ENCODE data around the gene APOL1.
"Not testable (repeated sequence)": the region's sequence is repeated elsewhere in the genome, so short reads cannot be mapped to it uniquely, and the experiment has no call there.

Gene APOL1, protein sequence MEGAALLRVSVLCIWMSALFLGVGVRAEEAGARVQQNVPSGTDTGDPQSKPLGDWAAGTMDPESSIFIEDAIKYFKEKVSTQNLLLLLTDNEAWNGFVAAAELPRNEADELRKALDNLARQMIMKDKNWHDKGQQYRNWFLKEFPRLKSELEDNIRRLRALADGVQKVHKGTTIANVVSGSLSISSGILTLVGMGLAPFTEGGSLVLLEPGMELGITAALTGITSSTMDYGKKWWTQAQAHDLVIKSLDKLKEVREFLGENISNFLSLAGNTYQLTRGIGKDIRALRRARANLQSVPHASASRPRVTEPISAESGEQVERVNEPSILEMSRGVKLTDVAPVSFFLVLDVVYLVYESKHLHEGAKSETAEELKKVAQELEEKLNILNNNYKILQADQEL

DNA sequence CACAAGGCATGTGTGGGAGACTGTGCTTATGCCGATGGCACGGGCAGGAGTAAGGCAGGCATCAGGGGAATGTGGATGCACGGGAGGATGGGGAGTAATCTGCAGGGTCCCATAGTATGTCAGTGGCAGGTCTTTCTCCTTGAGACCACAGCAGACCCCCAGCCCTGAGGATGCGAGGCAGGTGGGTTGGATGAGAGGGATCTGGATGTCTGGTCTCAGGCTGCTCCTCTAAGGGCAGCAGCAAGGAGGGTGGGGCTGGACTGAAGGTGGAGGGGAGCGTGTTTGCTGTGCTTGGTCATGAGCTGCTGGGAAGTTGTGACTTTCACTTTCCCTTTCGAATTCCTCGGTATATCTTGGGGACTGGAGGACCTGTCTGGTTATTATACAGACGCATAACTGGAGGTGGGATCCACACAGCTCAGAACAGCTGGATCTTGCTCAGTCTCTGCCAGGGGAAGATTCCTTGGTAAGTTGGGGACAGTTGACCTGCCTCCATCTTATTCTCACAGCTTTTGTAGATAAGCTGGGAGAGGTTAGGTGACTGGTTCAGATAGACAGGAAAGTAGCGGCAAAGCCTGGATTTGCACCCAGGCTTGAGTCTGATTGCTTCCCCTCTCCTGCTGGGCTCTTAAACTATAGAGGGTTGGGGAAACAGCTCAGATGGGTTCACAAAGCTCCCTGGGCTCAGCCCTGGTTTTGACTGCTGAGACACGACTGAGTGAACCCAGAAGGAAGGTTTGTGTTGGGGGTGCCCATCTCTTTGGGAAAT is at the start of gene APOL1:
Gene APOL1 (plus strand): TSS at position 380 of the 769 bp plus-strand sequence. CDS start 1,823 bp downstream, outside the sequence.
- peak; percentile 62 for DNase-seq

DNA sequence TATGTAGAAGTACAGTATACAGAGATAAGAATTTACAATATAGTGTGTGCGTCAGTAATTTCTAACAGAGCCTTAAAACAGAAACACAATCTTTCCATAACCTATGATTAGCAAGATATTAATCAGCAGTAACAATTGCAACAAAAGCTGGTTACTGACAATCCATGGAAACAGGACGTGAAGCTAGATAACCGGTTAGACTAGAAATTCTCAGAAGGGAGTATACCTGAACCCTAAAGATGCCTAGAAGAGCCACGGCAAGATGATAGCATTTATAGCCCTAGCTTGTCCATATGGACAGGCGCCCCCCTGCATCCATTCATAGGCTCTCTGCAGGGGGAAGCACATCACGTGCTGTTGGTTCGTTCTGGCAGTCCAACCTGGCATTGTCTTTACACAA is 49.5 kb upstream of the APOL1 start:
- DNase-seq: not testable (repeated sequence)

DNA sequence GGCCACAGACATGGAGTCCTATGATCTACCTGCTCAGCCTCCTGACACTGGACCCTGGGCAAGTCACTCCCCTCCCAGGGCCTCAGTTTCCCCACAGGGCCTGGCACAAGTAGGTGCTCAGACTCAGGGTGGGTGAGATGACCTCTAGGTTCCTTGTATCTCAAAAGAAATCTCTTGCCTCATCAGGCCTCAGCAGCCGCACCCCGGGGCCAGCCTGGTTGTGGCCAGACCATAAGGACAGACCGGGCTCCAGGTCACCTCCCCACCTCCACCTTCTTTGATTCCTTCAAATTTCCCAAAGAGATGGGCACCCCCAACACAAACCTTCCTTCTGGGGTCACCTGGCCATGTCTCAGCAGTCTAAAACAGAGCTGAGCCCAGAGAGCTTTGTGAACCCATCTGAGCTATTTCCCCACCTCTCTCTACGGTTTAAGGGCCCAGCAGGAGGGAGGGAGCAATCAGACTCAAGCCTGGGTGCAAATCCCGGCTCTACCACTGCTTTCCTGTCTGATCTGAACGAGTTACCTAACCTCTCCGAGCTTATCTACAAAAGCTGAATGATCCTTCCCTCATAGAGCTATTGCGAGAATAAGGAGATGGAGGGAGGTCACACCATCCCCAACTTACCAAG is 48.8 kb upstream of the APOL1 start:
- no peak for DNase-seq

DNA sequence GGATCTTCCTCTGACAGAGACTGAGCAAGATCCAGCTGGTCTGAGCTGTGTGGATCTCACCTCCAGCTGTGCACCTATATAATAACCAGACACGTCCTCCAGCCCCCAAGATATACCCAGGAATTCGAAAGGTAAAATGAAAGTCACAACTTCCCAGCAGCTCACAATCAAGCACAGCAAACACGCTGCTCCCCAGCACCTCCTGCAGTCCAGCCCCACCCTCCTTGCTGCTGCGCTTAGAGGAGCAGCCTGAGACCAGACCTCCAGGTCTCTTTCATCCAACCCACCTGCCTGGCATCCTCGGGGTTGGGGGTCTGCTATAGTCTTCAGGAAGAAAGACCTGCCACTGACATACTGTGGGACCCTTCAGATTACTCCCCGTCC is 48.3 kb upstream of the APOL1 start:
- DNase-seq: no peak

DNA sequence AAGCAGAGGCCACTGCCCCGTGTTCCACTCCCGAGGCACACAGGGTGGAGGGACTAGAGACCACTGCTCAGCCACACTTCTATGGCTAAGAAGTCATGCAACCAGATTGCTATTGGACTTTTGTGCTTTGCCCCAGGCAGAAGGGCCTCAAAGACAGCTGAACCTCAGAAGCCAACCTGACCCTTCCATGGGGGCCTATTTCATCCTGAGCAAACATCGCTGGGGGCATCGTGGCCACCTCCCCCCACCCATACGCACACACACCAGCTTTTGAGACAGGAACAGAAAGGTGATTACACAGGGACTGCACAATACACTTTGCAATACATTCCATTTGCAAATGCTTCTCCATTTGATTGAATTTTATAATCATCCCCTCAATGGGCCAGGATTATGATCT is 47.4 kb upstream of the APOL1 start:
- not testable (repeated sequence) for DNase-seq

DNA sequence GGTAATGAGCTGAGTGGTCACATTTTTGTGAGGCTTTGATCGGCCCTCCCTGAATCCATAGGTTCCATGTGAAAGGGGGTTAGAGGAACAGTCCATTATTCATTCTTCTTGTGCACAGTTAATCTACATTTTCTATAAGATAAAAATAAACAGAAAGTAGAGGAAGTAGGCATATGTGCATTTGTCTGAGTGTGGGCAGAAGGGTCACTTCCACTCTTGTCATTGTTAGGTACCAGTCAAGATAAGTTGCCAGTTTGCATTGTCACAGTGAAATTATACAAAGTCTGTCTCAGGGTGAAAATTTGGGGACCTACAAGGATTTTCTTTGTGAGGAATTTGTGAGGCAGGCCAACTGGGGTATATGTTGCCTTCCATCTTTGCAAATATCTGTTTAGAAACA is 46.7 kb upstream of the APOL1 start:
- no peak for DNase-seq

DNA sequence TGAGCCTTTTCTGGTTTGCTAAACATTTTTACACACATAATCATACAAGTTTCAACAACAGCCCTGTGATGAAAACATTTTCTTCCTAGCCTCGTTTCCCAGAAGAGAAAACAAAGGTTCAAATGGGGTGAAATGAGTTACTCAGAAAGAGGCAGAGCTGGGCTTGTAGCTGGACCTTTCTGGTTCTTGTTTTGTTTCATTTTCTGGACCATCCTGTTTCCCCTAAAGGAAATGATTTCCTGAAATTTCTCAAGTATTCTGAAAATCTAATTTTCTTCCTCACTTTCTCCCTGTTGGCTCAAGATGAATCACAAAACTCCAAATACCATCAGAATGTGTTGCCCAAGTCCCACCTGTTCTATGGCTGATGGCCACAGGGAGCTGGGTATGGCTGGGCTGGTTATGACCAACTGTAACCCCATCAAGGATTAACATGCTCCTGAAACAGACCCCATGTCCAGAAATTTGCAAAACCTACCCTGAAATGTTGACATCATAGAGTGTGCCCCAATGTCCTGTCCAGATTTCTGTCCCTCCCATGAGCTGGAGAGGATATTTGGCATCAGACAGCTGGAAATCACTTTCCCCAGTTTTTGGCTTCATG is 44.7 kb upstream of the APOL1 start:
- DNase-seq: no peak

DNA sequence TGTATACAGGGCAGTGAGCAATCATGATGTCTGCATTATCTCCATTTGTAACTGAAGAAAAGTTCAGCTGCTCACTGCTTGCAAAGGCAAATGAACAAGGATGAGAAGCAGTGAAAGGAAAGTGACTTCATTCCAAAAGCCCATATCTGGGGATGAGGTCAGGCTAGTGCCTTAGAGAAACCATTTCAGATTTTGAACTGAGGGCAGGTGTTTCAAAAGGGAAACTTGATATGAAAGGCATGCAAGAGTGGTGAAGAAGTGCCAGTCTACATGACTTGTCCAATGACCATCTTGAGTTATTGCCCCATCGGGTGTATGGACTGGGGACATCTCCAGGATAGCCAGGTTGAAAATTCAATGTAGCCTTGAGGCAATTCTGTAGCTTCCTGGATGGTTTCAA is 44.0 kb upstream of the APOL1 start:
- no peak for DNase-seq

DNA sequence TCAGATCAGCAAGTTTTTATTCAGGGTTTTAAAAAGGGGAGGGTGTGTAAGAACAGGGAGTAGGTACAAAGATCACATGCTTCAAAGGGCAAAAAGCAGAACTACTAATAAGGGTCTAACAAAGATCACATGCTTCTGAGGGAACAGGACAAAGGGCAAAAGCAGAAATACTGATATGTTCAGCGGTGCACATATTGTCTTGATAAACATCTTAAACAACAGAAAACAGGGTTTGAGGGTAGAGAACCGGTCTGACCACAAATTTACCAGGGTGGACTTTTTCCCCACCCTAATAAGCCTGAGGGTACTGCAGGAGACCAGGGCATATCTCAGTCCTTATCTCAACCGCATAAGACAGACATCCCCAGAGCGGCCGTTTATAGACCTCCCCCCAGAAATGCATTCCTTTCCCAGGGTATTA is 43.4 kb upstream of the APOL1 start:
- not testable (repeated sequence) for DNase-seq

DNA sequence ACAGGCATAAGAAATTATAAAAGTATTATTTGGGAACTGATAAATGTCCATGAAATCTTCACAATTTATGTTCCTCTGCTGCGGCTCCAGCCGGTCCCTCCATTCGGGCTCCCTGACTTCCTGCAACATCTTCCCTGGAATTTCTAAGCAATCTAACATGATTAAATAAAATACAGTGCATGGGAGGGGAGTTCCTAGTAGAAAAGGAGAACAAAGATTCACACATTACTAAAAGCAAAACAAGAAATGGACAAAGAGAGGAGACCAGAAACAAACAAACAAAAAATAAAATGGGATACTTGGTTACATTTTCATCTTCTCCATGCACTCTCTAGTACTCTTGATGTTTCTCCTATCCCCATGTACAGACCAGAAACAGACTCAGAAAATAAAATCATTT is 42.7 kb upstream of the APOL1 start:
- no peak for DNase-seq

DNA sequence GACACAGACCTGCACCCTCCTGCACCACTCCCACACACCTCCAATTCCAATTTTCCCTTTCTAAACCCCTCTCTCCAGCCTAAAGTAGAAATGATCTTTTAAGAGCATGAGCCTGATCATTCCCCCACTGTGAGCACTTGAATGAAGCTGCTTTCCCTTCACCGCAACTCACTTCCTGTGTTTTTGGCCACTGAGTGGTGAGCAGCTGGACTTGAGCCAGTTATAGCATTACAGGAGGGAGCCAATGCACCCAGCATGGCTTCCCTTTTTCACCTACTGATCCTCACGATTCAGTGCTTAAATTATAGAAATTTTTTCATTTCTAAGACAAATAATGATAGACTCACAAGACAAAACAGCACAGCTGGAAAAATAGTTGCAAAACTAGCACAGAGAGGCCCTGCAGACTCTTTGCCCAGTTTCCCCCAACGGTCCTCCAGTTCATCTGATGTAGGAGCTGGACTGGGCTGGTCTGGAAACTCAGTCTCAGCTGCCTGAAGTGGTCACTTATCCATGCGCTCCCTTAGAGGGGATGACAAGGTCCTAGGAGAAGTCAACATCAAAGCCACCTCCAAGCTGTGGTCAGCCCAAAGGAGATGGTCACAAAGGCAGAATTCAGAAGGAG is 41.6 kb upstream of the APOL1 start:
- DNase-seq: no peak

DNA sequence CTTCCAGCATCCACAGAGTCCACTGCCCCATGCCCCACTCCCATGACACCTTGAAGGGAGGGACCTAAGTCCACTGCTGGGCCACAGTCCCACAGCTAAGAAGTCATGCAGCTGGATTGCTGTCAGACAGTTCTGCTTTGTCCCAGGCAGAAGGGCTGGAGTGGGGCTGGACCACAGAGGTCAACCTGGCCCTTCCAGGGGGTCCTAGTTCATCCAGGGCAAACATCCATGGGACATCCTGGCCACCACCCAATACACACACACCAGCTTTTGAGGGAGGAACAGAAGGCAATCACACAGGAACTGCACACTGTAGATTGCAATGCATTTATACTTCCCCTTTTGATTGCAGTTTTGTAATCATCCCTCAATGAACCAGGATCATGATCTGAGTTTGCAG is 40.0 kb upstream of the APOL1 start:
- DNase-seq: no peak

DNA sequence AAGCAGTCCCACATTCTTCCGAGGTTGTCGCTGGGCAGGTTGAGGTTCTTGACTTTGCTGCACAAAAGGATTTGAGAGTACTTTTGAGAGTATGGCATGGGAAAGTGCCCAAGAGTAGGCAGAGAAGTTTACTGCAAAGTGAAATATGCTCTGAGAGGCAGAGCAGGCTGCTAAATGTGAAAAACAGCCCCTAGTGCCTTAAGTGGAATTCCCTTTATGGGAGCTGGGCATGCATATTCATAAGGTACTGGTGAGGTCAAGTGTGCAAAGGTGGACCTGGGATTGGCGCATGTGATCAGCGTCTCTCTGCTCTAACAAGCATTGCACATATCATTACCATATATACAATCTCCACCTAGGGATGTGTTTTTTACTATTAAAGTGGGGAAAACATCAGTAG is 39.3 kb upstream of the APOL1 start:
- DNase-seq: no peak

DNA sequence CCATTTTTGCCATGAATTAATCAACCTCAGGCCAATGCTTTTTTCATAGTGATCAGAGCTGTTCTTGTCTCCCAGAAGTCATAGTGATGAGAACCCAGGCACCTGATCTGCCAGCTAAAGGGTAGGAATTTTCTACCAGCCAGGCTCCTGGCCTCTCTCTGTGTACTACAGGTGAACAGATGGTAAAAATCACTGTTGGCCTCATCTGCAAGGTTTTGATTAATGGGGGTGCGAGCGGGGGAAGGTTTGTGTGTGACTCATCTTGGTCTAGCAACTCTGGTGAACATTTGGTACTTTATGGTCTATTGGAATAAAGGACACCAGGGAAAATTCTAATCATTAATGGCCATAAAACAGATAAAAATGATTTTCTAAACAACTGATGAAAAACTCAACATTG is 37.0 kb upstream of the APOL1 start:
- no peak for DNase-seq

DNA sequence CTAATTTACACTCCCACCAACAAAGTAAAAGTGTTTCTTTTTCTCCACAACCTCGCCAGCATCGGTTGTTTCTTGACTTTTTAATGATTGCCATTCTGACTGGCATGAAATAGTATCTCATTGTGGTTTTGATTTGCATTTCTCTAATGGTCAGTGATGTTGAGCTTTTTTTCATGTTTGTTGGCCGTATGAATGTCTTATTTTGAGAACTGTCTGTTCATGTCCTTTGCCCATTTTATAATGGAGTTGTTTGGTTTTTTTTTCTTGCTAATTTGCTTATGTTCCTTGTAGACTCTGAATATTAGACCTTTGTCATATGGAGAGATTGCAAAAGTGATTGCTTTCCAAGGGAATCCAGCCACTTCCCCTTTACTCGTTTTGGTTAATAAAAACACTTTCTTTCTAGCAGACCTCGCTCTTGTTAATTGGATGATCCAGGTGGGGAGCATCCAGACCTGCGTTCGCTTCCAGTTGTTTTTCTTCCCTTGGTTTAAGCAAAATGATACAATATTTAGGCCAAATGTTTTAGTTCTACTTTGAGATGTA is 34.2 kb upstream of the APOL1 start:
- DNase-seq: no peak

DNA sequence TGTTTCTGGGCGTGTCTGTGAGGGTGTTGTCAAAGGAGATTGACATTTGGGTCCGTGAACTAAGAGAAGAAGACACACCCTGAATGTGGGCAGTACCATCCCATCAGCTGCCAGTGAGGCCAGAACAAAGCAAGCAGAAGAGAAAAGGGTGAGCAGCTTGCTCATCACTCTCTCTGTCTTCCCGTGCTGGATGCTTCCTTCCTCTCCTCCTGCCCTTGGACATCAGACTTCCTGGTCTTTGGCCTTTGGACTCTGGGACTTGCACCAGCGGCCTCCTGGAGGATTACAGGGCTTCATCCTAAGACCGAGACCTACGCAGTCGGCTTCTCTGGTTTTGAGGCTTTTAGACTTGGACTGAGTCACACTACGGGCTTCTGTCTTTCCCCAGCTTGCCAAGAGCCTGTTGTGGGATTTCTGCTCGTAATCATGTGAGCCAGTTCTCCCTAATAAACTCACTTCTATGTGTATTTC is 32.4 kb upstream of the APOL1 start:
- DNase-seq: no peak

DNA sequence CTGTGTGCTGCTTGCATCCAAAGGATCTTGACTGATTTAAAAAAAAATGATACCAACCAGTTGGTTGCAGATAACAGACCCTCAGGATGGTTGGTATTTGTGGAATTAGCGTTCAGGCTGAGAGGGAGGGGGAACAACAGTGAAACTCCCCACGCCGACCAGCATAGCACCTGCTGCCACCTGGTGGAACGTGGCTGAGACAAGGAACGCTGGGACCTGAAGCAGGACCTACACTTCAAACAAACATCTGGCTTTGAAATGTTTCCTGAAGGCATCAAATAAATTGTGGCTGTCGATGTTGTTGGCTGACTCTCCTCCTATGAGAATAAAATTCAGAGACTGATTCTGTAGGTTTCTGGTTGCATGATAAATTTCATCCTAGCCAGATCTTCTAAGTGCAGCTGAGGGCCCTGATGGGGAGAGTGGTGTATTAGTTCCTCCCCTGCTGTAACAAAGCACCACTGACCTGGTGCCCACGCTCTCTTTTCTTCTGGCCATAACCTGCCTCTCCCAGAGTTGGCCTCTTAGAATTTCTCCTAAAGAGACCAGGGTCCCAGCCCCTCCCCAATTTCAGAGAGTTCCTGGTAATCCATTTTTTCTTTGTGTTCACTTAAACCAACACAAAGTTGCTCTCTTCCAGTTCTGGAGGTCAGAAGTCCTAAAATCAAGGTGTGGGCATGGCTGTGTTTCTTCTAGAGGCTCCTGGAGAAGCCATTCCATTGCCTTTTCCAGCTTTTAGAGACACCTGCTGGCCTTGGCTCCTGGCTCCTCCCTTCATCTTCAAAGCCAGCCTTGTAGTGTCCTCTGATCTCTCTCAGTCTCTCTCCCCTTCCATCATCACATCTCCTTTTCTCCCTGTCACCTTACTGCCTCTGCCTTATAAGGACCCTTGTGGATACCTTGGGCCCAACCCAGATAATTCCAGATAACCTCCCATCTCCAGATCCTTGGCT is 30.9 kb upstream of the APOL1 start:
- peak; percentile 48 for DNase-seq

DNA sequence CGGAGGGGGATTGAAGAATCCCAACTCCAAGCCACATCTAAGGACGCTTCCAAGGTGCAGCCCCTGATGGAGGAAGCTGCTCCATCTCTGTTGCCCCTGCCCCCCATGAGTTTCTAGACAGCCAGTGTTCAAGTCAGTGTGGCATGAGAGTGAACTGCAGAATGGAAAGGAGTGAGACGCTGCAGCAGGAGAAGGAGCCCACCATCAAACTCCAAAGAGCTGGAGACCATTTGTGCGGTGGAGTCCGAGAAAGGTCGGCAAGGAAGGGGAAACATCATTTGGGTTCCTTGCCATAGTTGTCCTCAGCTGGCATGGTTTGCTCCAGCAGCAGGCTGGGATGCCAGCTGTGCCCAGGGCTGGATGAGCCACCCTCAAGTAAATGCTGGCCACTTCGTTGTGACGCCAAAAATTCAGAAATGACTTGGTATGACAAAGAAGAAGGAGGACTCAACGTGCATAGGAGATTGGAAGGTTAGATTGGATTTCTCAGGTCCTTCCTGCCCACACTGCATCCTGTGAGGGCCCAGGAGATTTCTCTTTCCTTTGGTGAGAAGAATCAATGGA is 30.0 kb upstream of the APOL1 start:
- DNase-seq: no peak

DNA sequence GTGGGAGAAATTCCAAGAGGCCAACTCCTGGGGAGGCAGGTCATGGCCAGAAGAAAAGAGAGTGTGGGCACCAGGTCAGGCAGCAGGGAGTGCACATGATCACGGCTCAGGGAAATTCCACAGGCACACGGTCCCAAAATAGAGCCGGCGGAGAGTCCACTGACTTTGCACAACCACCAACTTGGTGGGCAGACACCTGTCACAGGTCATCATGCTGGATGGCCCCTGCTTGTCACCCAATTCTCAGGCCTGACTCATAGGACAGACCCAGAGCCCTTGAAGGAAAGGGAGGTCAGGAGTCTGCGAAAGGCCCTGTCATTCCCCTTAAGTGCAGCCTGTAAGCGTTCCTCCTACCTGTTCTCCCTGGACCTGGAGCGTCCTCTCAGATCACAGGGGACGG is 29.4 kb upstream of the APOL1 start:
- DNase-seq: no peak

DNA sequence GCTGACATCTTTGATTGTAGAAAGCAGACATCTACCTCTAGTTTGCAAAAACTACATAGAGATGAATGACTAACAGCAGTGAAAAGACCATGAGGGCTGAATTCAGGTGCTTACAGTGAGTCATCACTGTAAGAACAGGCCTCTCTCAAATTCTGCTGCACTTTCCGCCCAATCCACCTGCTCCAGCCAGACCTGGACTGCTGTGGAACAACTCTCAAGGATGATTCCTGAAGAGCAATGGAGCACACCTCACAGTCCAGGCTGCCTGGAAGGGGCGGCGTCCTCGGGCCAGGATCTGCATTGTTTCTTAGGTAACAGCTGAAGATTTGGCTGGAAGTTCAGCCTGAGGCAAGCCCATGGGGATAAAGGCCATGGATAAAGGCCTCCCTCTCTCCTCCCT is 28.7 kb upstream of the APOL1 start:
- DNase-seq: no peak

DNA sequence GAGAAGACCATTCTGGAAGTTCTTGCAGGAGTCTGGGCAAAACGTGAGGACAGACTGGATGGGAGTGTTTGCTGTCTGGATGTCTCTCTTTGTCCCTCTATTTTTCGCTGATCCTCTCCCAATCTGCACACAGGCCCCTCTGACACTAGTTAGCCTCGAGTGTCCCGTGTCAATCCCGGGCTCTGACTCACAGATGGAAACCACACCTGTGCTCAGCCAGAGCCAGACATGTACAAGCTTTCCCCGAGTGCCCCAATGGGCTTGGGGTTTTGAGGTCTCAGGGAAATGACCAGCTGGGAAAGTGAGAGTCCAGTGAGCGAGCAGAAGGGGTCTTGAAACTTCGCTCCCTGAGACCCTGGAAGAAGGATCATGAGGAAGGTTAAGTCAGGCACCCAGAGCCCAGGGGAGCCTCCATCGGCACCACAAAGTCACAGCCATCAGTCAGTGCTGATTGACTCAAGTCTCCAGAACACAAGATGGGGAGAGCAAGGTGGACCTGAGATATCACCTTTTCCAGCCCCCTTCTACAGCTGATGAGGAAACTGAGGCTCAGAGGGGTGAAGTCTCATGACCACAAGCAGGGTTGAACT is 27.5 kb upstream of the APOL1 start:
- DNase-seq: no peak
